Stomach (tissue), 9 donors: ENCODE measurements around the gene PDP2. TPM values are rescaled to one million over a fixed set of nuclear protein-coding genes. Genes with fewer than 3 reads are reported as not detected.

Experiments
- DNase-seq, 2 donors: peaks; one replicate each; pipeline versions ENCODE4 v3.0.0 to v3.0.0-alpha.2; 2013 to 2019
- H3K27ac ChIP-seq, 5 donors: fragments of 200-600 bp in 4 of 5; sonication (generic) in 4 of 5; one replicate each; pipeline ENCODE4 v1.5.1; 2013 to 2019; ENCODE audit warnings: mild to moderate bottlenecking in 1 of 5, moderate library complexity in 1 of 5
- H3K27me3 ChIP-seq, 3 donors: fragments of 200-600 bp; sonication (generic); one replicate each; pipeline ENCODE4 v1.5.1; 2017 to 2019; ENCODE audit warnings: mixed run types in 1 of 3
- H3K36me3 ChIP-seq, 4 donors: fragments of 200-600 bp; sonication (generic); 1 replicate in 3 of 4; 2 replicates in 1 of 4; pipeline ENCODE4 v1.5.1; 2016 to 2019
- H3K4me1 ChIP-seq, 4 donors: fragments of 200-600 bp; sonication (generic); one replicate each; pipeline ENCODE4 v1.5.1; 2016 to 2019
- H3K4me3 ChIP-seq, 4 donors: fragments of 200-600 bp; sonication (generic) in 3 of 4; one replicate each; pipeline ENCODE4 v1.5.1; 2016 to 2019; ENCODE audit warnings: mild to moderate bottlenecking in 1 of 4
- H3K9me3 ChIP-seq, 4 donors: fragments of 200-600 bp; sonication (generic); one replicate each; pipeline ENCODE4 v1.5.1; 2016 to 2019
- CTCF ChIP-seq, 7 experiments: fragments of 450-650 bp in 4 of 7; fragments of 200-600 bp in 3 of 7; sonication (generic) in 3 of 7; IDR thresholded peaks; one replicate each; pipeline ENCODE4 v1.5.1; 2016 to 2019; ENCODE audit warnings: antibody characterized with exemption in 7 of 7, control low read depth in 2 of 7, mild to moderate bottlenecking in 1 of 7
- EP300 ChIP-seq: sonication (generic); formaldehyde crosslinking; IDR thresholded peaks from one replicate; pipeline ENCODE4 v1.6.1; 2017; ENCODE audit warnings: antibody characterized with exemption
- POLR2A ChIP-seq, 4 donors: fragments of 450-650 bp; IDR thresholded peaks; one replicate each; pipeline ENCODE4 v1.6.1; 2016; ENCODE audit warnings: antibody characterized with exemption in 4 of 4, control low read depth in 2 of 4, mild to moderate bottlenecking in 1 of 4, moderate library complexity in 1 of 4
- POLR2AphosphoS5 ChIP-seq, 3 donors: sonication (generic); formaldehyde crosslinking; IDR thresholded peaks; one replicate each; pipeline ENCODE4 v1.6.1; 2016; ENCODE audit warnings: antibody characterized with exemption in 3 of 3
- WGBS, 5 donors: extraction: QIAGEN DNeasy Blood & Tissue Kit in 3 of 5; methylation state at CpG; one replicate each; pipeline versions ENCODE4 v1.1.5 to v1.1.7; 2013 to 2018; 5-methylcytosine and 5-hydroxymethylcytosine counted together
- intact Hi-C: fragments of 100-400 bp; cut with DNase I; formaldehyde crosslinking; loops from one replicate; pipeline ENCODE4 v1.15.1; 2023; ENCODE audit warnings: low total_unique reads
- polyA plus RNA-seq, 3 donors: library from polyadenylated mRNA; stranded (reverse); fragments of 200-250 nt; gene quantifications; one replicate each; pipeline ENCODE4 v1.2.3, GENCODE V29; 2013
- total RNA-seq, 5 donors: library from RNA; depleted of rRNA; stranded (reverse); fragments of >200 nt; gene quantifications; one replicate each; pipeline versions ENCODE4 v1.1.0 to v1.2.3, GENCODE V29; 2014 to 2016
- donor health status: healthy with polysubstance abuse.
- donor health status: Bipolar disorder and iron deficiency.
- donor health status: healthy.

Gene PDP2
- total and polyA plus RNA-seq, 8 donors, result 1.6 to 96.9 (median 5.0) TPM

GRCh38 chr16:66856184-66856730 lies 24.1 kb upstream of the PDP2 start:
- 90 to 94% (median 93%) methylated on average over 6 of the region's 6 CpGs for WGBS, 5 donors
- Histone ChIP-seq H3K27ac (no peak overlapping the region), H3K36me3 (no peaks in the 10 kb centered on the region), H3K4me3 (no peak overlapping the region), H3K4me1 (peaks cover 0 to 7% (median 0%) of the 10 kb centered on the region in 4 donors), H3K9me3 (no peaks in the 10 kb centered on the region), H3K27me3 (no peaks in the 10 kb centered on the region)
- TF ChIP-seq POLR2A (IDR thresholded peaks at IDR 0.05) (no peak), EP300 (no peak), CTCF (IDR thresholded peaks at IDR 0.05) (no peak), POLR2AphosphoS5 (IDR thresholded peaks at IDR 0.05) (no peak)
- intact Hi-C loops, result no loop called here
- no peak for DNase-seq

- intact Hi-C loops, result no loop called here
- DNase-seq, result no peak
- Histone ChIP-seq H3K27me3 (no peaks in the 10 kb centered on the region), H3K36me3 (no peaks in the 10 kb centered on the region), H3K27ac (no peak overlapping the region), H3K4me1 (peaks cover 0 to 7% (median 0%) of the 10 kb centered on the region in 4 donors), H3K9me3 (no peaks in the 10 kb centered on the region), H3K4me3 (no peak overlapping the region)
- TF ChIP-seq CTCF (IDR thresholded peaks at IDR 0.05), result no peak
- TF ChIP-seq EP300, result no peak
- TF ChIP-seq POLR2AphosphoS5 (IDR thresholded peaks at IDR 0.05), result no peak
- TF ChIP-seq POLR2A (IDR thresholded peaks at IDR 0.05), result no peak
- 96 to 100% (median 100%) methylated on average over 1 to 2 of the region's 2 CpGs for WGBS, 5 donors
These were observed 23.5 kb upstream of the PDP2 start for GRCh38 chr16:66856801-66857200.

GRCh38 chr16:66857437-66857836 lies 22.9 kb upstream of the PDP2 start:
- Histone ChIP-seq H3K4me3 (no peak overlapping the region), H3K36me3 (no peaks in the 10 kb centered on the region), H3K4me1 (peaks cover 0 to 7% (median 0%) of the 10 kb centered on the region in 4 donors), H3K9me3 (no peaks in the 10 kb centered on the region), H3K27ac (no peak overlapping the region), H3K27me3 (no peaks in the 10 kb centered on the region)
- DNase-seq, result no peak
- TF ChIP-seq POLR2AphosphoS5 (IDR thresholded peaks at IDR 0.05) (no peak), POLR2A (IDR thresholded peaks at IDR 0.05) (no peak), EP300 (no peak), CTCF (IDR thresholded peaks at IDR 0.05) (no peak)
- intact Hi-C loops, result no loop called here
- WGBS, 5 donors, result 71 to 84% (median 81%) methylated on average over 6 of the region's 6 CpGs

- intact Hi-C loops, result no loop called here
- WGBS, 5 donors, result 39 to 56% (median 45%) methylated on average over 3 to 4 of the region's 4 CpGs
- Histone ChIP-seq H3K4me1 (peaks cover 0 to 7% (median 0%) of the 10 kb centered on the region in 4 donors), H3K36me3 (no peaks in the 10 kb centered on the region), H3K4me3 (no peak overlapping the region), H3K27ac (no peak overlapping the region), H3K9me3 (no peaks in the 10 kb centered on the region), H3K27me3 (no peaks in the 10 kb centered on the region)
- TF ChIP-seq POLR2A (IDR thresholded peaks at IDR 0.05) (no peak), CTCF (IDR thresholded peaks at IDR 0.05) (no peak), POLR2AphosphoS5 (IDR thresholded peaks at IDR 0.05) (no peak)
- peak in 1 of 2 donors; percentile 48 for DNase-seq
These were observed 21.4 kb upstream of the PDP2 start for GRCh38 chr16:66858740-66859396.
